PC-9 (cell line): ENCODE results near the gene POU2F3. TPM values are rescaled to one million over a fixed set of nuclear protein-coding genes. Genes with fewer than 3 reads are reported as not detected.

ENCODE experiments used
- BruUV-seq: library from RNA; stranded (reverse); fragments of 400-500 nt; replicated peaks from 2 replicates; lab custom pipeline; 2021; lab: Mats Ljungman, UMichigan
- CTCF ChIA-PET: fragments of 300-600 bp; sonication (Branson Sonifier 250); formaldehyde crosslinking; loops from one replicate; lab custom pipeline; 2022; ENCODE audit warnings: antibody characterized with exemption; lab: Charles Lee
- POLR2A ChIA-PET: fragments of 300-600 bp; sonication (Branson Sonifier 250); formaldehyde crosslinking; loops from one replicate; lab custom pipeline; 2022; ENCODE audit warnings: antibody characterized with exemption; ENCODE audit not compliant: unreplicated experiment; lab: Charles Lee
- DNase-seq, 2 experiments: peaks; one replicate each; pipeline versions ENCODE4 v3.0.0 to v3.0.0-alpha.2; 2015 to 2022; ENCODE audit warnings: mixed read lengths in 1 of 2
- H2AFZ ChIP-seq: fragments of 200-600 bp; sonication (generic); 2 replicates; pipeline ENCODE4 v1.8.1; 2017; ENCODE audit warnings: antibody characterized with exemption
- H3F3A ChIP-seq: fragments of 200-600 bp; sonication (generic); 2 replicates; pipeline ENCODE4 v1.8.1; 2017; ENCODE audit warnings: antibody characterized with exemption, mild to moderate bottlenecking, low read depth; ENCODE audit not compliant: insufficient read depth
- H3K27ac ChIP-seq: fragments of 200-600 bp; sonication (generic); 2 replicates; pipeline ENCODE4 v1.6.1; 2016; ENCODE audit warnings: mixed run types
- H3K27me3 ChIP-seq: fragments of 200-600 bp; sonication (generic); 2 replicates; pipeline ENCODE4 v1.6.1; 2016; ENCODE audit warnings: low read depth, mixed run types; ENCODE audit not compliant: insufficient read depth
- H3K36me3 ChIP-seq: fragments of 200-600 bp; sonication (generic); 2 replicates; pipeline ENCODE4 v1.6.1; 2016; ENCODE audit warnings: low read depth, mixed run types
- H3K4me1 ChIP-seq: fragments of 200-600 bp; sonication (generic); replicated peaks from 2 replicates; pipeline ENCODE4 v1.6.1; 2016; ENCODE audit warnings: mixed run types; ENCODE audit not compliant: insufficient read depth
- H3K4me2 ChIP-seq: fragments of 200-600 bp; sonication (generic); 2 replicates; pipeline ENCODE4 v1.6.1; 2017; ENCODE audit warnings: mixed run types
- H3K4me3 ChIP-seq: fragments of 200-600 bp; sonication (generic); 2 replicates; pipeline ENCODE4 v1.6.1; 2016; ENCODE audit warnings: mixed run types
- H3K79me2 ChIP-seq: fragments of 200-600 bp; sonication (generic); 2 replicates; pipeline ENCODE4 v1.6.1; 2017; ENCODE audit warnings: low read depth, mixed run types
- H3K9me2 ChIP-seq: fragments of 200-600 bp; sonication (generic); 2 replicates; pipeline ENCODE4 v1.8.1; 2017; ENCODE audit warnings: mild to moderate bottlenecking; ENCODE audit not compliant: insufficient read depth
- H3K9me3 ChIP-seq: fragments of 200-600 bp; sonication (generic); 2 replicates; pipeline ENCODE4 v1.8.1; 2016; ENCODE audit warnings: low read depth; ENCODE audit not compliant: insufficient read depth
- H4K20me1 ChIP-seq: fragments of 200-600 bp; sonication (generic); 2 replicates; pipeline ENCODE4 v1.8.1; 2017; ENCODE audit not compliant: insufficient read depth
- EZH2 ChIP-seq: fragments of 200-600 bp; sonication (generic); IDR thresholded peaks from 2 replicates; pipeline ENCODE4 v1.8.0; 2017; ENCODE audit warnings: antibody characterized with exemption, low read depth
- intact Hi-C: fragments of 100-400 bp; cut with micrococcal nuclease; formaldehyde crosslinking; loops from one replicate; pipeline ENCODE4 v1.10.0; 2022; ENCODE audit not compliant: unreplicated experiment
- total RNA-seq: library from RNA; stranded (reverse); gene quantifications from 2 replicates; pipeline ENCODE4 v1.2.3, GENCODE V29; 2021
- TF ChIP-seq, protein P1 (sequence below): fragments of 200-600 bp; sonication (generic); conservative IDR thresholded peaks from 2 replicates; pipeline ENCODE4 v1.6.1; 2017; ENCODE audit warnings: mixed run types, antibody characterized with exemption, mild to moderate bottlenecking, moderate library complexity

Gene POU2F3
- total RNA-seq, 1 experiment from 2014 or later = 2.9 TPM

DNA sequence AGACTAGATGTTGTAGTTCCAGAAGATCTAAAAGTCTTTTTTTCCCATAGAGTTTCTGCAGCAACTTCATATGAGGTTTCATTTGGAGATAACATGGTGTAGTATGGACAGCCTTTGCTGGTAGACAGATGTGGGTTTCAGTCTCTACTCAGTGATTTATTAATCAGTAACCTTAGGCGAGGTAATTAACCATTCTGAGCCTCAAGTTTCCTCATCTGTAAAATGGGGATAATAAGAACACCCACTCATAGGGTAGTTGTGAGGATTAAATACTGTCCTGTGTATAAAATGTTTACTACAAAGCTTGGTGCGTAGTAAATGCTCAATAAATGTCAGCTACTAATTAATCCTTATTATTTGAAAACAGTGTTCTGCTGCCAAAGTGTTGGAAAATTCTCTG, 16.8 kb downstream of the POU2F3 start:
- no peaks in the 10 kb centered on the region for H3F3A ChIP-seq
- H3K4me3 ChIP-seq = no peak overlapping the region
- no peaks in the 10 kb centered on the region for H4K20me1 ChIP-seq
- H3K27ac ChIP-seq = no peak overlapping the region
- DNase-seq = no peak
- ChIA-PET CTCF (no interaction called here), POLR2A (no interaction called here)
- no peak overlapping the region for H3K4me2 ChIP-seq
- H3K27me3 ChIP-seq = peaks cover 74% of the 10 kb centered on the region
- H3K36me3 ChIP-seq = no peaks in the 10 kb centered on the region
- H3K4me1 ChIP-seq = no peaks in the 10 kb centered on the region
- intact Hi-C loops = no loop called here
- H2AFZ ChIP-seq = no peak overlapping the region
- BruUV-seq = no TSS peak
- H3K79me2 ChIP-seq = no peaks in the 10 kb centered on the region
- H3K9me3 ChIP-seq = no peaks in the 10 kb centered on the region
- TF ChIP-seq, protein P1, sequence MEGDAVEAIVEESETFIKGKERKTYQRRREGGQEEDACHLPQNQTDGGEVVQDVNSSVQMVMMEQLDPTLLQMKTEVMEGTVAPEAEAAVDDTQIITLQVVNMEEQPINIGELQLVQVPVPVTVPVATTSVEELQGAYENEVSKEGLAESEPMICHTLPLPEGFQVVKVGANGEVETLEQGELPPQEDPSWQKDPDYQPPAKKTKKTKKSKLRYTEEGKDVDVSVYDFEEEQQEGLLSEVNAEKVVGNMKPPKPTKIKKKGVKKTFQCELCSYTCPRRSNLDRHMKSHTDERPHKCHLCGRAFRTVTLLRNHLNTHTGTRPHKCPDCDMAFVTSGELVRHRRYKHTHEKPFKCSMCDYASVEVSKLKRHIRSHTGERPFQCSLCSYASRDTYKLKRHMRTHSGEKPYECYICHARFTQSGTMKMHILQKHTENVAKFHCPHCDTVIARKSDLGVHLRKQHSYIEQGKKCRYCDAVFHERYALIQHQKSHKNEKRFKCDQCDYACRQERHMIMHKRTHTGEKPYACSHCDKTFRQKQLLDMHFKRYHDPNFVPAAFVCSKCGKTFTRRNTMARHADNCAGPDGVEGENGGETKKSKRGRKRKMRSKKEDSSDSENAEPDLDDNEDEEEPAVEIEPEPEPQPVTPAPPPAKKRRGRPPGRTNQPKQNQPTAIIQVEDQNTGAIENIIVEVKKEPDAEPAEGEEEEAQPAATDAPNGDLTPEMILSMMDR = no peak
- TF ChIP-seq EZH2 = no peak
- no peaks in the 10 kb centered on the region for H3K9me2 ChIP-seq

DNA sequence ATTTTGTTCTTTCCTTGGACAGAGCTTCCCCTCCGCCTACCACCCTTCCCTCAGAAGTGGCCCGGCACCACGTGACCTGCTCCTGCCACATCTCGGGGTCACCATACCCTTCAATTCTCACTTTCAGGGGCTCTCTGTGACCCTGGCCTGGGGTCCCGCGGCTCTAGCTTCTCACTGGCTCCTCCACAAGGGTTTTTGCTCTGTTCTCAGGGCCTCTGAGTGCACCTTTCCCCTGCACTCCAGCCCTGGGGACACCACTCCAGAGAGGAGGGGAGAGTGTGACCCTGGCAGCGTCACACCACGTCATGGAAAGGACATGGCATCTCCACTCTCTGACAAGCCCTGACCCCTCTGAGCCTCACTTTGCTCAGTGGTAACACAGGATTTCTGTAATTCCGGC, 17.4 kb downstream of the POU2F3 start:
- DNase-seq = no peak
- H3K4me2 ChIP-seq = no peak overlapping the region
- BruUV-seq = no TSS peak
- H3F3A ChIP-seq = no peaks in the 10 kb centered on the region
- TF ChIP-seq EZH2 = no peak
- TF ChIP-seq, protein P1 = no peak
- POLR2A ChIA-PET = no interaction called here
- H3K9me3 ChIP-seq = no peaks in the 10 kb centered on the region
- no peaks in the 10 kb centered on the region for H3K9me2 ChIP-seq
- no peaks in the 10 kb centered on the region for H4K20me1 ChIP-seq
- H3K79me2 ChIP-seq = no peaks in the 10 kb centered on the region
- CTCF ChIA-PET = no interaction called here
- intact Hi-C loops = no loop called here
- H3K27me3 ChIP-seq = peaks cover 74% of the 10 kb centered on the region
- no peak overlapping the region for H3K4me3 ChIP-seq
- no peak overlapping the region for H3K27ac ChIP-seq
- H3K4me1 ChIP-seq = no peaks in the 10 kb centered on the region
- H2AFZ ChIP-seq = no peak overlapping the region
- H3K36me3 ChIP-seq = no peaks in the 10 kb centered on the region

DNA sequence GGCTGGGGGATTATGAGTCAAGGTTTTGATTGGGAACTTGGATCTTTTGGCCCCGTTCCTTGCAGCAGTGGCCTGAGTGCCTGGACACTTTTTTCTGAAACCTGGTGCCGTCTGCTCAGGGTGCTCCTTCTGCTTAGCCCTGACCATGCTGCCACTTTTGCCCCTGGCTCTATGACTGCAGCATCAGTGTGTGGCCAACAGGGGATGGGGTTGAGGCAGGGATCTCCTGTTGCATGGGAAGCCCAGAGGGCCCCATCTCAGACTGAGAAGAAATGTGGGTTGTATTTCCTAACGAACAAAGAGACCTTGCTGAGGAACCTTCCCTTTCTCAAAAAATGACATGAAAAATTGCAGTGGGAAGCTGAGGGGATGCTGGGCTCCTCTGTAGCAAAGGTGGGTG, 18.7 kb downstream of the POU2F3 start:
- POLR2A ChIA-PET = no interaction called here
- intact Hi-C loops = no loop called here
- H3K4me1 ChIP-seq = no peaks in the 10 kb centered on the region
- H3K4me2 ChIP-seq = no peak overlapping the region
- H3K79me2 ChIP-seq = no peaks in the 10 kb centered on the region
- TF ChIP-seq, protein P1 = no peak; the same call in 1 of the 2 replicates
- TF ChIP-seq EZH2 = no peak
- no peak for DNase-seq
- no peak overlapping the region for H3K27ac ChIP-seq
- H2AFZ ChIP-seq = no peak overlapping the region
- peaks cover 75% of the 10 kb centered on the region for H3K27me3 ChIP-seq
- H3K4me3 ChIP-seq = no peak overlapping the region
- BruUV-seq = no TSS peak
- no peaks in the 10 kb centered on the region for H3F3A ChIP-seq
- CTCF ChIA-PET = interaction anchor here (0.6 kb wide), 1 partner anchor 29 kb away, joined by 10 read pairs; no protein-coding TSS in a partner anchor
- no peaks in the 10 kb centered on the region for H3K36me3 ChIP-seq
- H3K9me2 ChIP-seq = no peaks in the 10 kb centered on the region
- H4K20me1 ChIP-seq = no peaks in the 10 kb centered on the region
- no peaks in the 10 kb centered on the region for H3K9me3 ChIP-seq
